ENCODE measurements around the gene CARD9. TPM values are rescaled to one million over a fixed set of nuclear protein-coding genes. Genes with fewer than 3 reads are reported as not detected.

The CARD9 gene
- total RNA-seq, 1 donor from 2014 or later, result 1.4 TPM

DNA sequence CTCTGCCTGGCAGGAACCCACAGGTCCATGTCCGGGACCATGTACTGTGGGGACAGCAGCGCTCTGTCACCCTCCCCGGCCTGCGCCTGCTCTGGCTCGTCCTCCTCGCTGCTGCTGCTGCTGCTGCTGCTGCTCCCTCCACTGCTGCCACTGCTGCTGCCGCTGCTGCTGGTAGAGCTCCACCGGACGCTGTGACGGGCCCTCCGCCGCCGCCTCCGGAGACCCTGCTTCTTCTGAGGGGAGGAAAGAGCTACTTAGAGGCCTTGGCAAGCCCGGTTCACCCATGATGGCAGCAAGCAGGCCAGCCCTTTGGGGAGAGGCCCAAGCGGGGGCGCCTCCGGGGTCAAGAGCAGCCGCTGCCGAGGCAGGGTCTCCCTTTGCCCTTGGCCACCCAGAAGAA lies 10.0 kb upstream of the CARD9 start:
- H3K27me3 Mint-ChIP-seq (ENCODE audit: low read depth), result no peaks in the 10 kb centered on the region
- DNase-seq (ENCODE audit: low read depth, low spot score), result no peak
- H3K4me3 Mint-ChIP-seq, result no peak overlapping the region
- TF ChIP-seq, protein P1, sequence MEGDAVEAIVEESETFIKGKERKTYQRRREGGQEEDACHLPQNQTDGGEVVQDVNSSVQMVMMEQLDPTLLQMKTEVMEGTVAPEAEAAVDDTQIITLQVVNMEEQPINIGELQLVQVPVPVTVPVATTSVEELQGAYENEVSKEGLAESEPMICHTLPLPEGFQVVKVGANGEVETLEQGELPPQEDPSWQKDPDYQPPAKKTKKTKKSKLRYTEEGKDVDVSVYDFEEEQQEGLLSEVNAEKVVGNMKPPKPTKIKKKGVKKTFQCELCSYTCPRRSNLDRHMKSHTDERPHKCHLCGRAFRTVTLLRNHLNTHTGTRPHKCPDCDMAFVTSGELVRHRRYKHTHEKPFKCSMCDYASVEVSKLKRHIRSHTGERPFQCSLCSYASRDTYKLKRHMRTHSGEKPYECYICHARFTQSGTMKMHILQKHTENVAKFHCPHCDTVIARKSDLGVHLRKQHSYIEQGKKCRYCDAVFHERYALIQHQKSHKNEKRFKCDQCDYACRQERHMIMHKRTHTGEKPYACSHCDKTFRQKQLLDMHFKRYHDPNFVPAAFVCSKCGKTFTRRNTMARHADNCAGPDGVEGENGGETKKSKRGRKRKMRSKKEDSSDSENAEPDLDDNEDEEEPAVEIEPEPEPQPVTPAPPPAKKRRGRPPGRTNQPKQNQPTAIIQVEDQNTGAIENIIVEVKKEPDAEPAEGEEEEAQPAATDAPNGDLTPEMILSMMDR (conservative IDR thresholded peaks at IDR 0.05), result no peak
- peaks cover 11% of the 10 kb centered on the region for H3K36me3 Mint-ChIP-seq (ENCODE audit: low read depth)
- H3K9me3 Mint-ChIP-seq, result no peaks in the 10 kb centered on the region
- H3K27ac Mint-ChIP-seq (ENCODE audit: unreplicated experiment), result no peak overlapping the region
- no peaks in the 10 kb centered on the region for H3K4me1 Mint-ChIP-seq

DNA sequence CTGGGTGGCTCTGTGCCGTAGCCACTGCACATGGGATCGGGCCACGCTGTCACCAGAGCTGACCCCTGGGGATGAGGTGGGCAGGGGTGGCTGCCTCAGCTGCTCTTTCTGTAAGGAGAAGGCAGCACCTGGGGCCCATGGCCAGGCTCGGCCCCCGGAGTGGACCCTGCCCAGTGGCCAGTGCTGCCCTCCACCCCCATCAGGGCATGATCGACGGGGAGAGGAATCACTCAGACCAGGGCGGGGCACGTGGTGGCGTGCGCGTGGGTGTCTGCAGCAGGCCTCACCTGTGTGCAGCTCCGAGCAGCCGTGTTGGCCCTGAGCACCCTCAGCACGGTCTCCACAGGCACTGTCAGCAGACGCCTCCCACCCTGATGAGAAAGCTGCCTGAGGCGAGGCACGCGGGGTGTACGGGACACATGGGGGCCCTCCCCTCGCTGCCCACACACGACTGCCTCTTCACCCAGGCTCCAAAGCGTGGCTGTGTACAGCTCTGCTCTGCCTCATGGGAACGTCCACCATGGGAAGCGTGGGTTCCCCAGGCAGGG lies 8.6 kb upstream of the CARD9 start:
- no peaks in the 10 kb centered on the region for H3K27me3 Mint-ChIP-seq (ENCODE audit: low read depth)
- TF ChIP-seq, protein P1 (conservative IDR thresholded peaks at IDR 0.05), result no peak
- H3K4me3 Mint-ChIP-seq, result no peak overlapping the region
- DNase-seq (ENCODE audit: low read depth, low spot score), result no peak
- peaks cover 7% of the 10 kb centered on the region for H3K36me3 Mint-ChIP-seq (ENCODE audit: low read depth)
- H3K4me1 Mint-ChIP-seq, result no peaks in the 10 kb centered on the region
- no peaks in the 10 kb centered on the region for H3K9me3 Mint-ChIP-seq
- H3K27ac Mint-ChIP-seq (ENCODE audit: unreplicated experiment), result no peak overlapping the region

DNA sequence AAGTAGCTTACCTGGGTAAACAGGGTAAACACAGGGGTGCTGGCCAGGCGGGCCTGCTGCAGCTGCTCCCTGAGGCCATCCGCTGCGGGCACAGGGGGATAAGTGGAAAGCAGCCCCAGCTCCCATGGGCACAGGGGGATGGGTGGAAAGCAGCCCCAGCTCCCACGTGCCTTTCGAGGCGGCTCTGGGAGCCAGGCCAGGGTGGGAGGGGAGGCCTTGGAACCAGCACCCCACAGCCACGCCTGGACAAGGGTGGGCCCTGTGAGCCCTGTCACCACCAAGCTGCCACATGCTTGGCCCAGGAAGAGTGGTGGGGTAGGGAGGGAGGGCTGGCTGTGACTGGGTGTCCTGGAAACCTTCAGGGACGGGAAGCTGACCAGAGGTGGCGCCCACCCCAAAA lies 7.8 kb upstream of the CARD9 start:
- TF ChIP-seq, protein P1 (conservative IDR thresholded peaks at IDR 0.05), result no peak
- no peak overlapping the region for H3K4me3 Mint-ChIP-seq
- H3K36me3 Mint-ChIP-seq (ENCODE audit: low read depth), result peaks cover 7% of the 10 kb centered on the region
- H3K4me1 Mint-ChIP-seq, result no peaks in the 10 kb centered on the region
- no peak for DNase-seq (ENCODE audit: low read depth, low spot score)
- no peaks in the 10 kb centered on the region for H3K27me3 Mint-ChIP-seq (ENCODE audit: low read depth)
- no peaks in the 10 kb centered on the region for H3K9me3 Mint-ChIP-seq
- H3K27ac Mint-ChIP-seq (ENCODE audit: unreplicated experiment), result no peak overlapping the region

DNA sequence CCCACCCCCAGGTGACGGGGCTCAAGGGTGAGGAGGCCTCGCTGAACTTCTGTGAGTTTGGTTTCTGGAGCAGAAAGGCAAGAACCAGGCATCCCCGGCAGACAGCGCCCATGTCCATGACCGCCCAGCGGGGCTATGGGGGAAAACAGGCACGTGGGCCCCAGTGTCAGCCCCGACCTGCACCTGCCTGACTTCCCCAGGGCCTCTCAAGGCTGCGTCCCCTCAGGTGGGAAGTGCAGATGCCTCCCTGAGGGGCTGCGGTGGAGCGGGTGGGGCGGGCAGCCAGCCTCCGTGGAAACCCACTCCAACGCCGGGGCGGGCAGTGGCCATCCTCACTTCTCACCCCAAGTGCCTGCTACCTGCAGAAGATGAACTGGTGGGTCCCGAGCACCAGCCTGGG lies 6.9 kb upstream of the CARD9 start:
- Mint-ChIP-seq H3K27ac (ENCODE audit: unreplicated experiment) (no peak overlapping the region), H3K4me3 (no peak overlapping the region)
- DNase-seq (ENCODE audit: low read depth, low spot score), result no peak

DNA sequence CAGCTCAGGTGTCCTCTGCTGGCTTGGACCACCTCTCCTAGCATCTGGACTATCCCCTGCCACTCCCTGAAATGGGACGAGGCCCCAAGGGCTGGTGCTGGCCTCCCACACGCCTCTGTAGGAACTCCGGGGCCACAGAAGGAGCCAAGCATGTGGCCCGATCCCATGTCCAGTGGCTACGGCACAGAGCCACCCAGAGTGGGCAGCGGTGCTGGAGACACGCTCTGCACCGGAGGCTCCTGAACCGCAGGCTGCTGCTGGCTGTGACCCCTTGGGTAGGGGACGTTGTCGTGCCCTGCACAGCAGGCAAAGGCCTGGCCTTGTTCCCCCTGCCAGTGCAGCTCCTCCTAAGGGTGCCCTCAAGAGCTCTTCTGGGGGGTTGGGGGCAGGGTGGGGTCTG lies 6.4 kb upstream of the CARD9 start:
- Mint-ChIP-seq H3K27ac (ENCODE audit: unreplicated experiment) (no peak overlapping the region), H3K36me3 (ENCODE audit: low read depth) (peaks cover 2% of the 10 kb centered on the region), H3K9me3 (no peaks in the 10 kb centered on the region), H3K4me1 (no peaks in the 10 kb centered on the region), H3K4me3 (no peak overlapping the region), H3K27me3 (ENCODE audit: low read depth) (no peaks in the 10 kb centered on the region)
- TF ChIP-seq, protein P1 (conservative IDR thresholded peaks at IDR 0.05), result no peak
- no peak for DNase-seq (ENCODE audit: low read depth, low spot score)

More for the DNA sequence above, 6.9 kb upstream of the CARD9 start:
- TF ChIP-seq, protein P1 (conservative IDR thresholded peaks at IDR 0.05), result no peak
- H3K4me1 Mint-ChIP-seq, result no peaks in the 10 kb centered on the region
- no peaks in the 10 kb centered on the region for H3K27me3 Mint-ChIP-seq (ENCODE audit: low read depth)
- H3K9me3 Mint-ChIP-seq, result no peaks in the 10 kb centered on the region
- H3K36me3 Mint-ChIP-seq (ENCODE audit: low read depth), result peaks cover 4% of the 10 kb centered on the region
